SK-N-SH treated with all-trans-retinoic acid at 6 μM for 48 hours (cell line): ENCODE measurements around the gene METTL1.

Experiments used
- ATAC-seq: fragments of 200-7000 bp; cut with Tn5 transposase; 3 replicates; pipeline ENCODE4 v1.9.1; 2020; ENCODE audit warnings: mild to moderate bottlenecking, moderate library complexity
- ARNTL ChIP-seq: fragments of 450-650 bp; formaldehyde crosslinking; IDR thresholded peaks from 2 replicates; pipeline ENCODE4 v1.5.0; 2020; ENCODE audit warnings: low read depth, mild to moderate bottlenecking, moderate library complexity, borderline replicate concordance
- BACH2 ChIP-seq: fragments of 250-450 bp; sonication (Bioruptor Pico); IDR thresholded peaks from 2 replicates; pipeline ENCODE4 v1.9.0; 2021; ENCODE audit warnings: mild to moderate bottlenecking, borderline replicate concordance
- CREB5 ChIP-seq: fragments of 250-450 bp; sonication (Bioruptor Pico); IDR thresholded peaks from 2 replicates; pipeline ENCODE4 v1.5.1; 2020; ENCODE audit warnings: low read depth, mild to moderate bottlenecking, moderate library complexity
- CSDC2 ChIP-seq: fragments of 250-450 bp; sonication (Bioruptor Pico); IDR thresholded peaks from 2 replicates; pipeline ENCODE4 v1.5.0; 2020; ENCODE audit warnings: mild to moderate bottlenecking, moderate library complexity
- CSRNP3 ChIP-seq: fragments of 250-450 bp; sonication (Bioruptor Pico); IDR thresholded peaks from 2 replicates; pipeline ENCODE4 v1.5.1; 2021; ENCODE audit warnings: mild to moderate bottlenecking, moderate library complexity
- GLIS3 ChIP-seq: fragments of 250-450 bp; sonication (Bioruptor Pico); IDR thresholded peaks from 2 replicates; pipeline ENCODE4 v1.5.0; 2020; ENCODE audit warnings: mild to moderate bottlenecking, moderate library complexity
- ISL1 ChIP-seq: fragments of 250-450 bp; sonication (Bioruptor Pico); IDR thresholded peaks from 2 replicates; pipeline ENCODE4 v2.1.2; 2022; ENCODE audit warnings: mild to moderate bottlenecking, moderate library complexity
- OSR1 ChIP-seq: fragments of 250-450 bp; sonication (Bioruptor Pico); IDR thresholded peaks from 2 replicates; pipeline ENCODE4 v1.8.0; 2022; ENCODE audit warnings: moderate library complexity, mild to moderate bottlenecking, inconsistent platforms
- PATZ1 ChIP-seq: fragments of 250-450 bp; sonication (Bioruptor Pico); IDR thresholded peaks from 2 replicates; pipeline ENCODE4 v1.8.0; 2020; ENCODE audit warnings: mild to moderate bottlenecking, moderate library complexity, borderline replicate concordance
- POU6F1 ChIP-seq: fragments of 250-450 bp; sonication (Bioruptor Pico); IDR thresholded peaks from 2 replicates; pipeline ENCODE4 v1.8.0; 2021; ENCODE audit warnings: low read depth, mild to moderate bottlenecking, moderate library complexity, borderline replicate concordance
- PPARA ChIP-seq: fragments of 250-450 bp; sonication (Bioruptor Pico); IDR thresholded peaks from 2 replicates; pipeline ENCODE4 v1.5.0; 2020; ENCODE audit warnings: mild to moderate bottlenecking, borderline replicate concordance
- RARB ChIP-seq: fragments of 250-450 bp; sonication (Bioruptor Pico); IDR thresholded peaks from 2 replicates; pipeline ENCODE4 v1.8.0; 2021; ENCODE audit warnings: mild to moderate bottlenecking, moderate library complexity
- SNAI2 ChIP-seq: fragments of 250-450 bp; sonication (Bioruptor Pico); IDR thresholded peaks from 2 replicates; pipeline ENCODE4 v1.5.0; 2020; ENCODE audit warnings: mild to moderate bottlenecking, moderate library complexity
- TOX ChIP-seq: fragments of 250-450 bp; sonication (Bioruptor Pico); IDR thresholded peaks from 2 replicates; pipeline ENCODE4 v1.8.0; 2021; ENCODE audit warnings: mild to moderate bottlenecking, moderate library complexity, borderline replicate concordance
- TSHZ2 ChIP-seq: fragments of 250-450 bp; sonication (Bioruptor Pico); IDR thresholded peaks from 2 replicates; pipeline ENCODE4 v1.5.0; 2020; ENCODE audit warnings: mild to moderate bottlenecking, moderate library complexity
- ZFP3 ChIP-seq: fragments of 250-450 bp; sonication (Bioruptor Pico); IDR thresholded peaks from 2 replicates; pipeline ENCODE4 v1.5.0; 2020; ENCODE audit warnings: mild to moderate bottlenecking, moderate library complexity
- ZNF565 ChIP-seq: fragments of 450-650 bp; formaldehyde crosslinking; conservative IDR thresholded peaks from 2 replicates; pipeline ENCODE4 v1.5.0; 2020; ENCODE audit warnings: low read depth, mild to moderate bottlenecking, moderate library complexity
- ZNF8 ChIP-seq: fragments of 450-650 bp; formaldehyde crosslinking; IDR thresholded peaks from 2 replicates; pipeline ENCODE4 v1.5.0; 2020; ENCODE audit warnings: mild to moderate bottlenecking, moderate library complexity

Gene METTL1

GRCh38 chr12:57802607-57803006 lies 30.7 kb upstream of the METTL1 start (continued):
- TF ChIP-seq RARB (CRISPR knock-in tag), result no peak
- TF ChIP-seq CSRNP3 (CRISPR knock-in tag), result no peak
- no peak for TF ChIP-seq POU6F1 (CRISPR knock-in tag)
- no peak for TF ChIP-seq PPARA
- no peak for TF ChIP-seq SNAI2 (CRISPR knock-in tag)
- TF ChIP-seq ZNF8 (CRISPR knock-in tag), result no peak

- no peak for ATAC-seq
- no peak for TF ChIP-seq RARB (CRISPR knock-in tag)
- no peak for TF ChIP-seq SNAI2 (CRISPR knock-in tag)
- TF ChIP-seq TOX (CRISPR knock-in tag), result no peak
- TF ChIP-seq PATZ1 (CRISPR knock-in tag), result no peak
- no peak for TF ChIP-seq ZFP3 (CRISPR knock-in tag)
- TF ChIP-seq TSHZ2 (CRISPR knock-in tag), result no peak
- TF ChIP-seq ZNF565, result no peak
- TF ChIP-seq ISL1 (CRISPR knock-in tag), result no peak
- no peak for TF ChIP-seq PPARA
- TF ChIP-seq ZNF8 (CRISPR knock-in tag), result no peak
- no peak for TF ChIP-seq ARNTL
Measured at GRCh38 chr12:57800965-57801364, 29.1 kb upstream of the METTL1 start.

GRCh38 chr12:57797933-57798332 lies 26.0 kb upstream of the METTL1 start:
- TF ChIP-seq ISL1 (CRISPR knock-in tag) (no peak), PPARA (no peak), GLIS3 (no peak), POU6F1 (CRISPR knock-in tag) (no peak), BACH2 (CRISPR knock-in tag) (no peak)
- no peak for ATAC-seq

- ATAC-seq, result no peak
- TF ChIP-seq ARNTL (no peak), TOX (CRISPR knock-in tag) (no peak), SNAI2 (CRISPR knock-in tag) (no peak), CREB5 (CRISPR knock-in tag) (no peak), RARB (CRISPR knock-in tag) (no peak), CSRNP3 (CRISPR knock-in tag) (no peak), ZNF565 (no peak), CSDC2 (CRISPR knock-in tag) (no peak), OSR1 (no peak), TSHZ2 (CRISPR knock-in tag) (no peak)
Measured at GRCh38 chr12:57796996-57797395, 25.1 kb upstream of the METTL1 start.
